Measurements from ENCODE around the gene CD27.

- no peak for TF ChIP-seq POLR2AphosphoS5 (IDR thresholded peaks at IDR 0.05; ENCODE audit: low read depth, low read length)
- no peak for TF ChIP-seq CTCF (CRISPR knock-in tag; IDR thresholded peaks at IDR 0.05)
- no peak for TF ChIP-seq POLR2A (IDR thresholded peaks at IDR 0.05; ENCODE audit: insufficient read depth in 1 of 2, low read depth in 2 of 2, low read length in 2 of 2)
- TF ChIP-seq HOXA7 (CRISPR knock-in tag; IDR thresholded peaks at IDR 0.05), result no peak
- no peak for TF ChIP-seq YY1 (IDR thresholded peaks at IDR 0.05; ENCODE audit: insufficient read depth, insufficient replicate concordance, low read depth, low read length)
- no peak for TF ChIP-seq MXI1 (IDR thresholded peaks at IDR 0.05; ENCODE audit: borderline replicate concordance, low read depth, low read length)
- no peak for TF ChIP-seq MEIS2 (CRISPR knock-in tag; IDR thresholded peaks at IDR 0.05)
- no peak for TF ChIP-seq KDM1A (CRISPR knock-in tag; IDR thresholded peaks at IDR 0.05)
- no peak for TF ChIP-seq ZNF276 (CRISPR knock-in tag; IDR thresholded peaks at IDR 0.05; ENCODE audit: low read depth)
- TF ChIP-seq THAP8 (CRISPR knock-in tag; IDR thresholded peaks at IDR 0.05; ENCODE audit: borderline replicate concordance), result no peak
- TF ChIP-seq RBM22 (optimal IDR thresholded peaks at IDR 0.05; ENCODE audit: low read length), result no peak
These were observed 8.6 kb upstream of the CD27 start for GRCh38 chr12:6435961-6436715.
